Endodermal cell (in vitro differentiated cells): ENCODE data around the gene CENPP. TPM values are rescaled to one million over a fixed set of nuclear protein-coding genes. Genes with fewer than 3 reads are reported as not detected.
A peak's percentile ranks its signal among the peaks of the same experiment; 100 is the strongest.

ENCODE experiments used
- DNase-seq: peaks from one replicate; pipeline ENCODE4 v3.0.0-alpha.2; 2017
- H3K27ac ChIP-seq: 2 replicates; pipeline ENCODE4 v1.5.1; 2013; ENCODE audit warnings: mild to moderate bottlenecking, low read depth, low read length, moderate library complexity
- H3K27me3 ChIP-seq: 2 replicates; pipeline ENCODE4 v1.6.1; 2013; ENCODE audit warnings: mild to moderate bottlenecking, low read length, moderate library complexity; ENCODE audit not compliant: insufficient read depth, control insufficient read depth, poor library complexity, severe bottlenecking
- H3K36me3 ChIP-seq: 2 replicates; pipeline ENCODE4 v1.7.0; 2013; ENCODE audit warnings: mild to moderate bottlenecking, low read length, moderate library complexity; ENCODE audit not compliant: control insufficient read depth, insufficient read depth
- H3K4me1 ChIP-seq: one replicate; pipeline ENCODE4 v1.7.0; 2013; ENCODE audit warnings: low read length; ENCODE audit not compliant: control insufficient read depth, insufficient read depth
- H3K4me3 ChIP-seq: 2 replicates; pipeline ENCODE4 v1.5.1; 2013; ENCODE audit warnings: mild to moderate bottlenecking, low read length, moderate library complexity
- H3K9ac ChIP-seq: 2 replicates; pipeline ENCODE4 v1.6.1; 2013; ENCODE audit warnings: mild to moderate bottlenecking, low read length, moderate library complexity; ENCODE audit not compliant: poor library complexity, severe bottlenecking; ENCODE audit errors: extremely low read depth
- H3K9me3 ChIP-seq: 2 replicates; pipeline ENCODE4 v1.6.1; 2013; ENCODE audit warnings: mild to moderate bottlenecking, low read length, moderate library complexity; ENCODE audit not compliant: control insufficient read depth
- H3K27ac Mint-ChIP-seq: 2 replicates; pipeline ENCODE4 v1.8.0; 2020; ENCODE audit warnings: mixed read lengths
- H3K27me3 Mint-ChIP-seq: 2 replicates; pipeline ENCODE4 v1.8.0; 2021; ENCODE audit warnings: mild to moderate bottlenecking, mixed read lengths; ENCODE audit not compliant: insufficient read depth
- H3K36me3 Mint-ChIP-seq: 2 replicates; pipeline ENCODE4 v1.8.0; 2020; ENCODE audit warnings: low read depth, mixed read lengths
- H3K4me1 Mint-ChIP-seq: 2 replicates; pipeline ENCODE4 v1.8.0; 2020; ENCODE audit warnings: mixed read lengths
- H3K4me3 Mint-ChIP-seq: 2 replicates; pipeline ENCODE4 v1.8.0; 2020; ENCODE audit warnings: mild to moderate bottlenecking, moderate library complexity, mixed read lengths
- H3K9me3 Mint-ChIP-seq: 2 replicates; pipeline ENCODE4 v1.8.0; 2020; ENCODE audit warnings: mild to moderate bottlenecking, mixed read lengths
- WGBS, 2 experiments: methylation state at CpG; one replicate each; pipeline versions ENCODE4 v1.1.5 to v1.1.7; 2013; ENCODE audit warnings: missing lambda C conversion rate in 2 of 2, mixed read lengths in 1 of 2; ENCODE audit not compliant: insufficient coverage in 1 of 2, insufficient read length in 1 of 2; 5-methylcytosine and 5-hydroxymethylcytosine counted together
- total RNA-seq, 2 donors: library from RNA; stranded (reverse); fragmentation: NEBNext Ultra II Directional in 1 of 2; extraction: Animal tissue kit (Norgen Biotek cat#: 25700) in 1 of 2; gene quantifications; 2 replicates in 1 of 2; 3 replicates in 1 of 2; pipeline ENCODE4 v1.2.1, GENCODE V29; 2021
- TF ChIP-seq, protein P1 (sequence below): fragments of 200-600 bp; sonication (generic); conservative IDR thresholded peaks from 2 replicates; pipeline ENCODE4 v1.5.0; 2021; ENCODE audit warnings: antibody characterized with exemption, mild to moderate bottlenecking

Gene CENPP
- total RNA-seq, 2 donors from 2014 or later: 8.2 to 9.2 TPM

DNA sequence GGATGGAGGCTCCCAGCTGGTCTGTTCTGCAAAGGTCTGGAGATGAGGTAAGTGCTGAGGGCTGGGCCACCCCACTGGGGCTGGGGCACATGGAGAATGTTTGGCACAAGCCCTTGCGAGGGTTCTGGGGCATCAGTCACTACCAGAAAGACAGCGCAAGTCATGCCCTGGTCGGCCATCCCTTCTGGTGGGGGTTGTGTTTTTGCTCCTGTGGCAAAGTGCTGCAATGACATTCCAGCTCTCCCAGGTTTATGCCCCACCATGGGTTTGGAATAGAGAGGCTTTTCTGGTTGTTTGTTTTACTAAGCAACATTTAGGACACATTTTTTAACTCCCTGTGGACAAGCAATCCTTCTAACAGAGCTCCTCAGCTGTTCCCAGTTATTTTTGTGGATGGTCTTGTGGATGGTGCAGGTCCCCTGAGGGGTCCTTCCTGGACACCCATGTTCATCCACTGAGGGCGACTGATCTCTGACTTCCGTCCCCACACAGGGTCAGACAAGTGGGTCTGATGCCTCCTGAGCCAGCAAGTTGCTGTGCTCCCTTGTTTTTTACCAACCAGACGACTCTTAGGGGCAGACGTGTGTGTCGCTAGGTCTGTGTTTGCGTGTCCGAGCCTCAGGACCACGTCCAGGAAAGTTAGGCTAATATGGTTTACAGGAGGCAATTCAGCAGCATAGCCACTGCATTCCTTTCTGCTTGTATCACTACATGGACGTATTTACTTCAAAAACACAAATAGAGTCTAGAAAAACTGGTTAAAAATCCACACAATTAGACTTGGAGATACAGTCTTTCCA is 274.9 kb downstream of the CENPP start:
- no peak overlapping the region for H3K4me3 Mint-ChIP-seq
- Histone ChIP-seq H3K4me1 (no peaks in the 10 kb centered on the region), H3K27ac (no peak overlapping the region), H3K9me3 (peaks cover 18% of the 10 kb centered on the region), H3K36me3 (no peaks in the 10 kb centered on the region), H3K4me3 (no peak overlapping the region), H3K27me3 (no peaks in the 10 kb centered on the region), H3K9ac (no peak overlapping the region)
- WGBS, 2 experiments: 92 to 97% methylated on average over 10 to 12 of the region's 12 CpGs
- no peak overlapping the region for H3K27ac Mint-ChIP-seq
- TF ChIP-seq, protein P1, sequence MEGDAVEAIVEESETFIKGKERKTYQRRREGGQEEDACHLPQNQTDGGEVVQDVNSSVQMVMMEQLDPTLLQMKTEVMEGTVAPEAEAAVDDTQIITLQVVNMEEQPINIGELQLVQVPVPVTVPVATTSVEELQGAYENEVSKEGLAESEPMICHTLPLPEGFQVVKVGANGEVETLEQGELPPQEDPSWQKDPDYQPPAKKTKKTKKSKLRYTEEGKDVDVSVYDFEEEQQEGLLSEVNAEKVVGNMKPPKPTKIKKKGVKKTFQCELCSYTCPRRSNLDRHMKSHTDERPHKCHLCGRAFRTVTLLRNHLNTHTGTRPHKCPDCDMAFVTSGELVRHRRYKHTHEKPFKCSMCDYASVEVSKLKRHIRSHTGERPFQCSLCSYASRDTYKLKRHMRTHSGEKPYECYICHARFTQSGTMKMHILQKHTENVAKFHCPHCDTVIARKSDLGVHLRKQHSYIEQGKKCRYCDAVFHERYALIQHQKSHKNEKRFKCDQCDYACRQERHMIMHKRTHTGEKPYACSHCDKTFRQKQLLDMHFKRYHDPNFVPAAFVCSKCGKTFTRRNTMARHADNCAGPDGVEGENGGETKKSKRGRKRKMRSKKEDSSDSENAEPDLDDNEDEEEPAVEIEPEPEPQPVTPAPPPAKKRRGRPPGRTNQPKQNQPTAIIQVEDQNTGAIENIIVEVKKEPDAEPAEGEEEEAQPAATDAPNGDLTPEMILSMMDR: no peak
- peaks cover 6% of the 10 kb centered on the region for H3K36me3 Mint-ChIP-seq
- H3K27me3 Mint-ChIP-seq: no peaks in the 10 kb centered on the region
- peak; percentile 43 for DNase-seq
- H3K4me1 Mint-ChIP-seq: no peaks in the 10 kb centered on the region
- H3K9me3 Mint-ChIP-seq: peaks cover 25% of the 10 kb centered on the region

DNA sequence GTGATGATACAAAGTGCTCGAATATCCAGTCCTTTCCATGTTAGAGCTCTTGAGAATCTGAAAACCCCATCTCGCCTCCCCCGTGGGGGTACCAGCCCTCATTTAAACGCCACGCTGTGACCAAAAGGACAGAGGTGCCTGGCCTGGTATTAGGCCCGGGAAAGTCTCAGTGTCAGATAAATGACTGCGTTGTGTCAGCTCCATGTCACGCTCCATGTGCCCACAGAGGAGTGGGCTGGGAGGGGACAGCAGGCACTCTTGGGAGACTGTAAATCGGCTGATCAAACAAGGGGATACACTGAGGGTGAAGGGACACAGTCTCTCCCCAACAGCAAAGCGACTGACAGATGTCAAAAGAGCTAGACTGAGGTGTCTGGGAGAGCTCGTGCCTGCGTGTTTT is 275.7 kb downstream of the CENPP start:
- WGBS, 2 experiments: 93% methylated on average over 10 to 12 of the region's 12 CpGs
- Mint-ChIP-seq H3K4me3 (no peak overlapping the region), H3K36me3 (peaks cover 6% of the 10 kb centered on the region), H3K27ac (peak overlapping the region; percentile 81), H3K4me1 (no peaks in the 10 kb centered on the region), H3K9me3 (peaks cover 30% of the 10 kb centered on the region), H3K27me3 (no peaks in the 10 kb centered on the region)
- H3K36me3 ChIP-seq: no peaks in the 10 kb centered on the region
- H3K4me3 ChIP-seq: no peak overlapping the region
- TF ChIP-seq, protein P1: no peak
- DNase-seq: no peak
- H3K4me1 ChIP-seq: no peaks in the 10 kb centered on the region
- peaks cover 19% of the 10 kb centered on the region for H3K9me3 ChIP-seq
- no peak overlapping the region for H3K27ac ChIP-seq
- H3K9ac ChIP-seq: no peak overlapping the region
- no peaks in the 10 kb centered on the region for H3K27me3 ChIP-seq

DNA sequence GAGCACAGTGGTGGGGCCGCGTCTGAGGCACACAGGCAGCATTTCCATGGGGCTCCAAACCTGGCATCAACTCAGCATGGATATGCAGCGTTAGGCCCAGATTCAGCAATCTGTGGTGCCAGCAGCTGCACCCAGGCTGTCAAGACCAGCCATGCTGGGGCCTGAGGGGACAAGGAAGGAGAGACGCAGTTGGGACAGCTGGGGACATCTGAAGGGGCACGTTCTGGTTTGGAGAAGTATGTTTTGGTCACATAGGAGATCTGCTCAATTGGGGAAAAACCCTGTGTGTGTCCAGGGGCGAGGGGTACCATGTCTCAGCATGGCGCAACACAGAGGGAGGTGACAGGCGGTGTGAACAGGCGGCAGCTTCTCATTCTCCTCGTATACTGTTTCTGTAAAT is 276.7 kb downstream of the CENPP start:
- 91 to 95% methylated on average over 8 to 10 of the region's 10 CpGs for WGBS, 2 experiments
- TF ChIP-seq, protein P1: no peak
- Histone ChIP-seq H3K9me3 (peaks cover 19% of the 10 kb centered on the region), H3K4me1 (no peaks in the 10 kb centered on the region), H3K27me3 (no peaks in the 10 kb centered on the region), H3K4me3 (no peak overlapping the region), H3K36me3 (no peaks in the 10 kb centered on the region), H3K9ac (no peak overlapping the region), H3K27ac (no peak overlapping the region)
- no peaks in the 10 kb centered on the region for H3K4me1 Mint-ChIP-seq
- peaks cover 6% of the 10 kb centered on the region for H3K36me3 Mint-ChIP-seq
- H3K9me3 Mint-ChIP-seq: peaks cover 31% of the 10 kb centered on the region
- peak overlapping the region; percentile 29 for H3K27ac Mint-ChIP-seq
- DNase-seq: peak; percentile 26
- no peaks in the 10 kb centered on the region for H3K27me3 Mint-ChIP-seq
- no peak overlapping the region for H3K4me3 Mint-ChIP-seq
